Adrenal gland (tissue), 5 donors: ENCODE measurements around the gene JUND.

Source experiments
- CTCF ChIP-seq, 6 experiments: fragments of 450-650 bp in 4 of 6; fragments of 200-600 bp in 2 of 6; sonication (generic) in 1 of 6; IDR thresholded peaks; 1 replicate in 5 of 6; 2 replicates in 1 of 6; pipeline versions ENCODE4 v1.5.1 to v1.8.0; 2016 to 2021; ENCODE audit warnings: antibody characterized with exemption in 6 of 6, mild to moderate bottlenecking in 2 of 6, moderate library complexity in 1 of 6
- POLR2A ChIP-seq, 2 donors: fragments of 450-650 bp; IDR thresholded peaks; one replicate each; pipeline ENCODE4 v1.6.1; 2017; ENCODE audit warnings: antibody characterized with exemption in 2 of 2, mild to moderate bottlenecking in 2 of 2, moderate library complexity in 1 of 2
- donor health status: DM: no; HTN: no; CAD: no.

- TF ChIP-seq CTCF (IDR thresholded peaks at IDR 0.05) (no peak), POLR2A (IDR thresholded peaks at IDR 0.05) (no peak)
These were observed 30.2 kb upstream of the JUND start for GRCh38 chr19:18311502-18312091.
